ENCODE data around the gene MORC4.

MORC4 gene

GRCh38 chrX:107000013-107000515 is at the start of gene MORC4:
MORC4 (minus strand) TSS chrX:107000212; CDS start chrX:106999969, 243 bp downstream.
- DNase-seq = peak; percentile 58

- no peak for DNase-seq
Measured at GRCh38 chrX:107047622-107048021, 47.6 kb upstream of the MORC4 start.

DNA sequence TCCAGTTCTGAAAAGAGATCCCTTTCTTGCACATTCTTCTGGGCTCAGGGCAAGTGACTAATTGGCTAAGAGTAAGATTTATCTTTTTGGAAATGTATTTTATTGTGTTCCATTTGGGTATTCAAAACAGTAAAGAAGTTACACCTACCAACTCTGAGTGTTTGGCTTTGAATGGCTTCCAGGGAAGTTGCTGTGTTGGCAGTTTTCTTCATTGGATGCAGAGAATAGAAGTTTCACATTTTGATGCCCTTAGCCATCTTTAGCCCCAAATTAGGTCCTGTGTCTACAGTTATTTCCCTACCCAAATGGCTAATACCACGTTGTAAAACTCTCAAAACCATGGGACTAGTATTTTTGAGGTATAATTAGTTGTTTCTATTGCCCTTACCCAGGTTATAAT is 29.7 kb upstream of the MORC4 start:
- DNase-seq = no peak

DNA sequence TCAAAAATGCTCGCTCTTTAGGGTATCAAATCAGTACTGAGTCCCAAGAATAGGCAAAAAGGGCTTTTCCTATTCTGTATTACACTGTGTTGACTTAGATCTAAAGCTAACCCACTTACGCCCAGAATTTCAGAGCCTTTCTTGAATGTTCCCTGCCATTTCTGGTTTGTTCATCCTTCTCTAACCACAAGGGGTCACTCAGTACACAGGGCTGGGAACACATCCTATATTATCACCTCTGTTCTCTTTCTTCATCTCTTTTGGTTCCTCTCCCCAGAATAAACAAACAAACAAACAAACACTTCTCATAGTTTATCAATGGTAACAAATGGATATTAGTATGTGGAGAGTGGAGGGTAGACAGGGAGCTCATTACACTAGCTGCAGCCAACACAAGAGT is 25.5 kb upstream of the MORC4 start:
- DNase-seq = peak; percentile 49

DNA sequence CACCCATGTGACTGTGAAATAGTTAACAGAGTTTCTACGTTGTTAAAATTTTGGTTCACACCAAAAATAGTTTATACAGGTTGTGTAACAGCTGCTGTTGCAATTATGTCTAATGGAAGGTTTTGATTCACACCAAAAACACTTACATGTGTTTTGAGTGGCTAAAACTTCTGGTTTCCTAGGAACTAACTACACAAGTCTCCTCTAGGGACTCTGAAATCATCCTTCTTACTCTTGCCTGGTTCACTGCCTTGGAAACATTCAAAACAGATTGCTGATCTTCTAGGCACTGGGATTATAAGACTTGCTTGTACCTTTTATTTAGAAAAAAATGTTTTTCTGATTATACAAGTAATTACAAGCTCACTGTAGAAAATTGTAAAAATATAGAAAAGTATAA is 14.9 kb upstream of the MORC4 start:
- no peak for DNase-seq

DNA sequence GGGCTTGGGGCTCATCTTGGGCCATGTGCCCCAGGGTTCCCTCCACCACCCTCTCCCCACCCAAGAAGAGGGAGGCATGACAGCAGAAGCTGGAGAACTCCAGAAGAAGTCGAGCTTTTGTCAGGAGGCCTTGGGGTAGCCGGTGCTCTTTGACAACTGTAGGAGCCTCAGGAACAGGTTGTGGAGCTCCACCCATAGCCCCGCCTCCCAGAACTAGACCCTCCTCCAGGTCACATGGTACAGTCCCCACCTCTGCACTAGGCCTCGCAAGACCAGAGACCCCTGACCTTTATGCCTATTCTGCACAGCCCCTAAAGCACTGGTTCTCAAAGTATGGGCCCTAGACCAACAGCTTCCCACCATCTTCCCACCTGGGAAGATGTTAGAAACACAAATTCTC is 8.0 kb upstream of the MORC4 start:
- DNase-seq = no peak

GRCh38 chrX:106999002-106999975 is 723 bp downstream of the MORC4 start:
- DNase-seq = peak; percentile 54

DNA sequence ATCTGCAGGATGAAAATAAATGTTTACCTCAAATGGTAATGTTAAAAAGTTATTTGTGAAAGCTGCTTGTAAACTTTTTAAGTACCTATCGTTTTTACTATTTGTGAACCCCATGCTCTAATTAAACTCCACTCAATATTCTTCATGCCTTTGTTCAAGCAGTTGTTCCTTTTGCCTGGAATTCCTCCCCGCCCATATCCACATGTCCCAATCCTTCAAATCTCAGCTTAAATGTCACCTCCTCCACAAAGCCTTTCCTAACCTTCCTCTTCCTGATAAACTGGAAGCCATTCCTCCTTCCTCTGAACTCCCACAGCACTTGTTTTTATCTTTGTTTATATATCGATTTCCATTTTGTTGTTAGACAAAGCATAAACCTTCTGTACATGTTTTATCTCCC is 2.4 kb downstream of the MORC4 start:
- DNase-seq = no peak

DNA sequence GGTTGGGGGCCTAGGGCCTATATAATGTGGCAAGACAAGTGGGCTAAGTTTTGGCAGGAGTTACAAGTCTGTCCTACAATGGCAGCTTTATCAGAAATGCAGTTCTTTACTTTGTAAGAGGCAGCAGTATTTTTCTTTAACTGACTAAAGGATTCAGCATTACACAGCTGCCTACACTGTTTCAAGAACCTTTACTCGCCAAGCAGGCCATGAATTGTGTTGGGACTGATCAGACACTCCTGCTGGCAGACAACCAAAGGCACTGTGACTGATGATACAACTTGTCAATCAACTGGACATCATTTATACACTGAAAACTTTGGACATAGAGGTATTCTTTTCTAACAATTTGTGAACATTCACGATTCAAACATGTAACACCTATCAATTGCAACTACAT is 4.3 kb downstream of the MORC4 start:
- no peak for DNase-seq

GRCh38 chrX:106987488-106987887 is 12.5 kb downstream of the MORC4 start:
- peak; percentile 40 for DNase-seq

DNA sequence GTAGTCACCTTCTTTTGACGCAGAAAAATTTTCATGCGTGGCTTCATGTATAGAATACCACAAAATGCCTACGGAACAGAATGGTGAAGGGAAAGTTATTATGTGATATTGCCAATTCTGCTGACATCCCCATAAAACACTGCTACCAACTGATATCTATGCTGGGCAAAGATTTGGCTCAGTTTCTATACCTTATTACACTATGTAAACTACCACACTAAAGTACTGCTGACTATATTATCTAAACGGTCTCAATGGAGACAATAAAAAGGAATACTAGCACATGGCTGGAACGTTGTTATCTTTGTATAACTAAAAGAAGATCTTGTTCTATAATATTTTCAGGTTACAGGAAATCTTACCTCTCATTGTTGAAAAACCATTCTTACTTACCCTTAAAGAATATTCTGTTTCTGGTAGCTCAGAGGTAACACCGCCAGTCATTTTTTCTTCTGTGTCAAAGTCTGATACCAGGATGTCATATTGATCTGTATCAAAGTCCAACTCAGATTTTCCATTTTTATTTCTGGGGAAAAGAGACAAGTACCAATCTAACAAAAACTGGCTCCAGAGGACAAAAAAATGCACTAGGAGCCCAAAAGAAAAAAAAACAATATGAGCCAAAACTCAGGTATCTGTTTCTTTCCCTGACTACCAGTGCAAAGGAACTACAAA is 18.9 kb downstream of the MORC4 start:
- DNase-seq = no peak

- DNase-seq = no peak
Measured at GRCh38 chrX:106976416-106976815, 23.6 kb downstream of the MORC4 start.

GRCh38 chrX:106973433-106974149 is 26.4 kb downstream of the MORC4 start:
- no peak for DNase-seq

- DNase-seq = no peak
Measured at GRCh38 chrX:106972896-106973295, 27.1 kb downstream of the MORC4 start.

- DNase-seq = peak; percentile 7
Measured at GRCh38 chrX:106966547-106966946, 33.5 kb downstream of the MORC4 start.

GRCh38 chrX:106964290-106964689 is 35.7 kb downstream of the MORC4 start:
- DNase-seq = no peak

DNA sequence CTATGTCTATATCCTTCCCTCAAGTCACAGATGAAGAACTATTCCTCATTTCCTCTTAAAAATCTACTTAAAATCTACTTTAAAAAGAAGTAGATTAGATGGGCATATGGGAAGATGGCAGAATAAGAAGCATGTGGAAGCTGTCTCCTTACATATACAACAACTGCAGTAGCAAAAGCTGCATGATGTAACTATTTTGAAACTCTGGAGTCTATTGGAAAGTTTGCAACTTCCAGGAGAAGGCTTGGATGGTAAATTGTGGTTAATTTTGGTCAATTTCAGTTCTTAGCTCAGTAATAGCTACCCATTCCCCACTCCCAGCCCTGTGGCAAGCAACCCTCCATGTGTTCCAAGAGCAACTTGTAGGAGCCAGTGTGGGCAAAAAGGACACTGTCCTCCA is 36.9 kb downstream of the MORC4 start:
- no peak for DNase-seq

DNA sequence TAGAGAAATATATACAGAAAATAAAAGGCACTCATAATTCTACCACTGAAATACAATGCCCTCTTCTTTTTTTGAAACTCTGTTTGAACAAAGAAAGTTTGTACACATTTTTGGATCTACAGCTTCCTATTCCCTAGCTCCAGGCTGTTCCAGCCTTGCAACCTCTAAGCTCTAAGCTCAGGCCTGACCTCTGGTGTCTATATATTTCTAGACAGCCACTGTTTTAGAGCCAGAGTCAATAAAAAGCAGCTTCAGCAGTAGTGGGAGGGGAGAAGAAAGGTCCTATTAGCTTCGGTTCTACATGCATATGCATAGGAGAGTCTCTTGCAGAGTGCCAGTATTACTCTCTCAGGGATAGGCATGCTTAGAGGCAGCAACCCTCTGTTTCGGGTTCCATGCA is 40.1 kb downstream of the MORC4 start:
- peak; percentile 19 for DNase-seq

GRCh38 chrX:106957856-106958255 is 42.2 kb downstream of the MORC4 start:
- DNase-seq = no peak

- DNase-seq = no peak
Measured at GRCh38 chrX:106955004-106955772, 44.8 kb downstream of the MORC4 start.

DNA sequence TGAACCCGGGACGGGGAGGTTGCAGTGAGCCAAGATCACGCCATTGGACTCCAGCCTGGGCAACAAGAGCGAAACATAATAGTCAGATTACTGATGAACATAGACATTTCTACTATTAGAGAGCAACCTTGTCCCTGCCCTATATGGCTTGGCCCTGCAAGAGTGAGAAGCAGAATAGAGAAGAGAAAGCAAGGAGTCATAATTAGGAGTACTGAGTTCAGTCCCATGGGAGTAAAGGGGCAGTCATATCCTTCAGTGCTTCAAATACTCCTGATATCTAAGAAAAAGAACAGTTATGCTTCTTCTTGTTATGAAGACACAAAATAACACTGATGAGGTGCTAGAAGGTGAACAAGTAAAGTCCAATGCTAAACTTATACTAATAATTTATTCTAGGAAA is 46.0 kb downstream of the MORC4 start:
- DNase-seq = no peak

GRCh38 chrX:106952988-106953387 is 47.0 kb downstream of the MORC4 start:
- DNase-seq = peak; percentile 35

All from hematopoietic multipotent progenitor cell treated with erythropoietin and hydrocortisone succinate and interleukin-3 and kit ligand, for 4 days (in vitro differentiated cells).